GM21515 (cell line): ENCODE data around the gene ADGRG3.

Experiments used
- ATAC-seq: cut with Tn5 transposase; IDR thresholded peaks from one replicate; pipeline ENCODE4 v1.9.1; 2021; ENCODE audit not compliant: unreplicated experiment

Gene ADGRG3

DNA sequence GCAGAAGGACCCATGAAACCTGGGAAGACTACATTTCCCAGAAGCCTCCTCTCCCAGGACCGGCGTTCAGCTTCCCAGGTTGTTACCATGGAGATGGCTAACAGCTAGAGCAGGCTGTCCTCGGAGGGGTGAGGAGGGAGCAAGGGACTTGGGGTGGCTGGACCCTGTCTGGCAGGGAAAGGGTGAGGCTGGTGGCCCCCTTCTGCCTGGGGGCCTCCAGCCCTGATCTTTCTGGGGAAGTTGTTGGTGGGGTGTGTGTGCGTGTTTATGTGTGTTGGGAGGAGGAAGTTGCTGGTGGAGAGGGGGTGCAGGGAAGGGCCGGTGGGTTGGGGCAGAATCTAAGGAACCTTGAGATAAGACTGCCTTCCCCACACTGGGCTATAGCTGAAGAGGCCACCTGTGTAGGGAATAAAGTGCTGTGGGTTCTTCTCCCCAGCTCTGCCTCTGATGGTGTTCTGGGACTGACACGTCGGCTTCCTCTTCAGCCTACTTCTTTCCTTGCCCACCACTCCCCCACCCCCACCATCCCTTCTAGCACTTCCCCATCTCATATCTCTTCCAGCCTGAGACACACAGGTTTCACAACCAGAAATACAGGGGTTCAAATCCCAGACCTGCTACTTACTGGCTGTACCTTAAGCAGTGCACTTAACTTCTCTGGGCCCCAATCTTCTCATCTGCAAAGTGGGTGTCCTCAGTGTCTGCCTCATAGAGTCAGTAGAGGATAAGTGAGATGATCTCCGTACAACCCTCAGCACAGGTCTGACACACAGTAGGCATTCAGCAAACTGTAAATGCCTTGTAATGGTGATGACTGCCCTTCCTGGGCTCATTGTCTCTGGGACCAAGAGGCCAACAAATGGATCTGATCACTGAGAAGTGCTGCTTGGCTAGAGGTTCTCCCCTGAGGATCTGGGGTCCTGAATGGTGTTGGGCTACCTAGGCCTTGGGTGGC lies 26.9 kb downstream of the ADGRG3 start, which contains the start of gene DRC7:
Gene DRC7, plus strand, starts transcription at position 82 of the 955 bp plus-strand sequence. CDS start 3,144 bp downstream, outside the sequence.
- ATAC-seq: no peak

DNA sequence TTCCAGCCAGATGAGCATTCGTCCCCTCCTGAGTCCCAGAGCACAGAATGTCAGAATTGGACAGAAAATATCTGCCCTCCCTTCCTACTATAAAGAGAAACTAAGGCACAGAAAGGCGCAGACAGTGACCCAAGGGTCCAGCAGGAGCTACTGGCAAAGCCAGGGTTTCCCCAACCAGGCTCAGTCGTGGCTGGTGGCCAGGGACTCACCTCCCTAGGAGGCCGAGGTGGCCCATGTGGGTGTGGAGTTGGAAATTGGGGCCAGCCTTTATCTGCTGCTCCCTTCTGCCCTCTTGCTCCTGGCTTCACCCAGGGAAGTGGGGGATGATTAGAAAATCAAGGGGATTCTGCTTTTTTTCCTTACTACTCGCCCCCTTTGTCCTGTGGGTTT lies 27.6 kb downstream of the ADGRG3 start:
- ATAC-seq: no peak

DNA sequence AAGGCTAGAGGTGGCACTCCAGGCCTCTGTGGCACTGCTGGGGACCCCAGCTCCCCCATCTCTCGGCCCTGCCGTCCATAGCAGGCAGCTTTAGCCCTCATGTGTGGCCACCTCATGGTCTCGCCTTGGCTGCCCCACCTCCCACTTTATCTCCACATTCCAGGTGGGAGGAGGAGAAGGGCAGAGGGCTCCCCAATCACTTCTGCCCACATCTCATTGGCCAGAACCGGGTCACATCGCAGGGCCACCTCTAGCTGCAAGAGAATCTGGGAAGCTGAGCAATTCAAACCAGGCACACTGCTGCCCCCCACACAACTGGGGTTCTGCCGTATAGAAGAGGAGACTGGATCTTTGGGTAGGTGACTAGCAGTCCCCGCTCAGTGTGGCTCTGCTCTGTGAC lies 28.1 kb downstream of the ADGRG3 start:
- ATAC-seq: no peak

- no peak for ATAC-seq
These were observed 29.9 kb downstream of the ADGRG3 start for GRCh38 chr16:57697896-57698537.

- ATAC-seq: no peak
These were observed 30.8 kb downstream of the ADGRG3 start for GRCh38 chr16:57698812-57699405.

- no peak for ATAC-seq
These were observed 31.4 kb downstream of the ADGRG3 start for GRCh38 chr16:57699481-57699880.

GRCh38 chr16:57699899-57700298 lies 31.8 kb downstream of the ADGRG3 start:
- ATAC-seq: no peak

- ATAC-seq: no peak
These were observed 32.9 kb downstream of the ADGRG3 start for GRCh38 chr16:57700781-57701551.

DNA sequence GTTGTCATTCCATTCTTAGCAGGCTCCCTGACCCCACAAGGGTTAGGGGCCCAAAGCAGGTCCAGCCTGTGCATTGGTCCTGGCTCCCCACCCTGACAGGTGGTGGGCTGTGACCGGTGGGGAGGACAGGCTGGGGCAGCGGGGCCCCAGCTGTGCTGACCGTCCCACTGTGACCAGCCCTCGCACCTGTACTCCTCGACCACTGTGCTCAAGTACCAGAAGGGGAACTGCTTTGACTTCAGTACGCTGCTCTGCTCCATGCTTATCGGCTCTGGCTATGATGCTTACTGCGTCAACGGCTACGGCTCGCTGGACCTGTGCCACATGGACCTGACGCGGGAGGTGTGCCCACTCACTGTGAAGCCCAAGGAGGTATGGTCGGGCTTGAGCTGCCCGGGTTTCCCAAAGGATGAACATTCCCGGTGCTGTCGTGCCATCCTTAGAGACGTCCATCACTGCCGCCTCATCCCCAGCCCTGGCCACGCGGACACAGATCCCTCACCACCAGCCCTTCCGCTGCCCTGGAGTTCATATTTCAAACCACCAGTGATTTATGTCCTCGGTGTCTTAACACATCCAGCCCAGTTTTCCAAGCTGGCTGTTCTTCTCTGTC lies 33.8 kb downstream of the ADGRG3 start:
- ATAC-seq: no peak

DNA sequence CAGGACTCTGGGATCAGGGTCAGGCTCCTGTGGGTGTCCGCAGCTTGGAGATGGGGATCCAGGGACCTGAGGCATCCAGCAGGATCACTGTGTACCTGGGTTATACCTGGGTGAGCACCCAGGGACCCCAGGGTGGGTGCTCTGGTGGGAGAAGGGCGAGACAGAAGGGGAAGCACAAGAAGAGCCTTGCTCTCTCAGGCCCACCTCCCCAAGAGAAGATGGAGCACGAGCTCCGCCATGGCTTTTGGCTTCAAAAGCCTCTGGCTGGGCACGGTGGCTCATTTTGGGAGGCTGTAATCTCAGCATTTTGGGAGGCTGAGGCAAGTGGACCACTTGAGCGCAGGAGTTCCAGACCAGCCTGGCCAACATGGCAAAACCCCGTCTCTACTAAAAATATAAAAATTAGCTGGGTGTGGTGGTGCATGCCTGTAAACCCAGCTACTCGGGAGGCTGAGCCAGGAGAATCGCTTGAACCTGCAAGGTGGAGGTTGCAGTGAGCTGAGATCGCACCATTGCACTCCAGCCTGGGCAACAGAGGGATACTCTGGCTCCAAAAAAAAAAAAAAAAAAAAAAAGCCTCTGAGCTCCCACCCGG lies 35.4 kb downstream of the ADGRG3 start:
- ATAC-seq: no peak

GRCh38 chr16:57704011-57704904 lies 36.2 kb downstream of the ADGRG3 start:
- no peak for ATAC-seq

DNA sequence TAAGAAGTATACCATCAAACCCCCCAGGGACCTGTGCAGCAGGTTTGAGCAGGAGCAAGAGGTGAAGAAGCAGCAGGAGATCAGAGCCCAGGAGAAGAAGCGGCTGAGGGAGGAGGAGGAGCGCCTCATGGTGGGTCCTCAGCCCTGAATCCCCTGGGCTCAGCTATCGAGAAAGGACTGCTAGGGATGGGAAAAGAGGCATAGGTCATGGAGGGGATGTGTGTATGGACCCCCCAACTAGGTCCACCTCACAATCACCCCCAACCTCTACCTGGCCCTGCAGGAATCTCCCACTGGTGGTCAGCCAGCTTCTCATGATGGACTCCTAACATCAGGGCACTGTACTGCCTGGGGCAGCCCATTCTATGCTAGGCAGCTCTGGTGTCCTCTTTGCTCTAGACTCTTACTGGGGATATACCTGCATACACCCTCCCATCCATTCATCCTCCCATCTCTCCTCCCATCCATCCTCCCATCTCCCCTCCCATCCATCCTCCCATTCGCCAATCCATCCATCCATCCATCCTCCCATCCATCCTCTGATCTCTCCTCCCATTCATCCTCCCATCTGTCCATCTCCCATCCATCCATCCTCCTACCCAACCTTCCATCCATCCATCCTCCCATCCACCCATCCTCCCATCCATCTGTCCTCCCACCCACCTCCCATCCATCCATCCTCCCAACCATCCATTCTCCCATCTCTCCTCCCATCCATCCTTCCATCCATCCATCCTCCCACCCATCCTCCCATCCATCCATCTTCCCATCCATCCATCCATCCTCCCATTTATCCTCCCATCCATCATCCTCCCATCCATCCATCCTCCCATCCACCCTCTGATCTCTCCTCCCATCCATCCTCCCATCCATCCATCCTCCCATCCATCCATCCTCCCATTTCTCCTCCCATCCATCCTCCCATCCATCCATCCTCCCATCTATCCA lies 37.1 kb downstream of the ADGRG3 start:
- ATAC-seq: no peak

DNA sequence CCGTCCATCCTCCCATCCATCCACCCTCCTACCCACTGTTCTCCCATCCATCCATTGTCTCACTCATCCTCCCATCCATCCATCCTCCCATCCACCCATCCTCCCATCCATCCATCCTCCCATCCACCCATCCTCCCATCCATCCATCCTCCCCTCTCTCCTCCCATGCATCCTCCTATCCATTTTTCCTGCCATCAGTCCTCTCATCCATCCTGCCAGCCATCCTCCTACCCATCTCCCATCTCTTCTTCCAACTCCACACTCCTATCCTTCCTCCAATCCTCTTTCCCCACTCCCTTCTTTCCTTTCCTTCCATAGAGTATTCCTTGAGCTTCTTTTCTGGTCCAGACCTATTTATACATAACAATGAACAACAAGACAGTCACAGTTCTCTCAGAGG lies 38.6 kb downstream of the ADGRG3 start:
- ATAC-seq: no peak

- ATAC-seq: no peak
These were observed 39.2 kb downstream of the ADGRG3 start for GRCh38 chr16:57707331-57707730.

- ATAC-seq: no peak
These were observed 40.1 kb downstream of the ADGRG3 start for GRCh38 chr16:57708168-57708567.

DNA sequence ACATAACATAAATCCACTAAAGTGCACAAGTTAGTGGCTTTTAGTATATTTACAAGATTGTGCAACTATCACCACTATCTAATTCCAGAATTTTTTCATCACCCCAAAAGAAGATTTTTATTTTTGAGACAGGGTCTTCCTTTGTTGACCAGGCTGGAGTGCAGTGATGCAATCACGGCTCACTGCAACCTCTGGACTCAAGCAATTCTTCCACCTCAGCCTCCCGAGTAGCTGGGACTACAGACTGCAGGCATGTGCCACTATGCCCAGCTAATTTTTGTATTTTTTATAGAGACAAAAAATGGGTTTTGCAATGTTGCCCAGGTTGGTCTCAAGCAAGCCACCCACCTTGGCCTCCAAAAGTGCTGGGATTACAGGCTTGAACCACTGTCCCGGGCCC lies 41.6 kb downstream of the ADGRG3 start:
- ATAC-seq: no peak

DNA sequence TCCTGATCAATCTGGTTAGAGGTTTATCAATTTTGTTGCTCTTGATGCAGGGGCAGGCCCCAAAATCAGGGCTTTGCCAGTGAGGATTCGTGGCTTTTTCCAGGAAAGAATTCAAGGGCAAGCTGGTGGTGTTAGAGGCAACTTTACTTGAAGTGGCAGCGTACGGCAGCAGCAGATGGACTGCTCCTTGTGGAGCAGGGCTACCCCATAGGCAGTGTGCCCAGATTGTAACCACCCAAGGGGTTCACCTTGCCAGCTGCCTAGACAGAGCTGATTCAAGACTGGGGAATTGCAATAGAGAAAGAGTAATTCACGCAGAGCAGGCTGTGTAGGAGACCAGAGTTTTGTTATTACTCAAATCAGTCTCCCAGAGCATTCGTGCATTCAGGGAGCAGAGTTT lies 43.2 kb downstream of the ADGRG3 start:
- no peak for ATAC-seq

- ATAC-seq: no peak
These were observed 43.9 kb downstream of the ADGRG3 start for GRCh38 chr16:57711993-57712392.
